ENCODE data around the gene SPATA31C1. TPM values are rescaled to one million over a fixed set of nuclear protein-coding genes. Genes with fewer than 3 reads are reported as not detected.

The SPATA31C1 gene
- total RNA-seq, 4 donors from 2014 or later: not detected

DNA sequence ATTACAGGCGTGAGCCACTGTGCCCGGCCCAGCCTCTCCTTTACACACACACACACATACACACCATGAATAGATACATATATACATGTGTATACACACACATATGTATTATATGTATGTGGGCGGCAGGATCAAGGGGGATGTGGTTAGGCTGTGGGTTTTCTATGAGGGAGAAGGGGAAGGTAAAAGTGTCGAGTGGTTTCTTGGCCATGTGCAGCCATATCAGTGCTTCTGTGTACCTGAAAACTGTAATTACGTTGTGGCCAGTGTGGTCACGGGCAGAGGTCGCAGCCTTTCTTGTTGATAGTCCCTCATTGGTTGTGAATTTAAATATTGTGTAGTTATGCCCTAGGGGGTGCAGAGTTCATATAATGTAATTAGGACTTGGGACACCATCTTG lies 40.1 kb downstream of the SPATA31C1 start:
- Histone ChIP-seq H3K27me3 (no peaks in the 10 kb centered on the region), H3K36me3 (no peaks in the 10 kb centered on the region), H3K27ac (no peak overlapping the region), H3K9me3 (no peaks in the 10 kb centered on the region), H3K4me3 (no peak overlapping the region), H3K4me1 (peaks cover 0 to 5% (median 0%) of the 10 kb centered on the region in 4 donors)
- DNase-seq: no peak
- TF ChIP-seq POLR2A (IDR thresholded peaks at IDR 0.05): no peak
- TF ChIP-seq, protein P1, sequence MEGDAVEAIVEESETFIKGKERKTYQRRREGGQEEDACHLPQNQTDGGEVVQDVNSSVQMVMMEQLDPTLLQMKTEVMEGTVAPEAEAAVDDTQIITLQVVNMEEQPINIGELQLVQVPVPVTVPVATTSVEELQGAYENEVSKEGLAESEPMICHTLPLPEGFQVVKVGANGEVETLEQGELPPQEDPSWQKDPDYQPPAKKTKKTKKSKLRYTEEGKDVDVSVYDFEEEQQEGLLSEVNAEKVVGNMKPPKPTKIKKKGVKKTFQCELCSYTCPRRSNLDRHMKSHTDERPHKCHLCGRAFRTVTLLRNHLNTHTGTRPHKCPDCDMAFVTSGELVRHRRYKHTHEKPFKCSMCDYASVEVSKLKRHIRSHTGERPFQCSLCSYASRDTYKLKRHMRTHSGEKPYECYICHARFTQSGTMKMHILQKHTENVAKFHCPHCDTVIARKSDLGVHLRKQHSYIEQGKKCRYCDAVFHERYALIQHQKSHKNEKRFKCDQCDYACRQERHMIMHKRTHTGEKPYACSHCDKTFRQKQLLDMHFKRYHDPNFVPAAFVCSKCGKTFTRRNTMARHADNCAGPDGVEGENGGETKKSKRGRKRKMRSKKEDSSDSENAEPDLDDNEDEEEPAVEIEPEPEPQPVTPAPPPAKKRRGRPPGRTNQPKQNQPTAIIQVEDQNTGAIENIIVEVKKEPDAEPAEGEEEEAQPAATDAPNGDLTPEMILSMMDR (IDR thresholded peaks at IDR 0.05): no peak

DNA sequence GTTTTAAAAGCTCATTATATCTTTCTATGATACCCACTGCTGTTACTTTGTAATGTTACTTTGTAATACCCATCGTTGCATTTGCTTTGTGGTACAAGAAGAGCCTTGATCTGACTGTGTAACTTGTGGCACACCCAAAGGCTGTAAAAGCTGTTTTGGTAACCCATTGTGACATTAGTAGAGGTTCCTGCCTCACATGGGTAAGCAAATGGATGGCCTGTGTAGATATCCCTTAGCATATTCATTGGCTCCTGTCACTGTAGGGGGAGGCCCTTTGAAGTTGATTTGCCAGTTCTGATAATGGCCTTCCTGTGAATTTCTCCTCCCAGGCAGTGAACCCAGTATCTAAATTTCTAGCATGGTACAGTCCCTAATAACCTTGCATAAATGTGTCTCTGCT lies 40.8 kb downstream of the SPATA31C1 start:
- no peaks in the 10 kb centered on the region for H3K36me3 ChIP-seq
- H3K4me1 ChIP-seq: peaks cover 0 to 5% (median 0%) of the 10 kb centered on the region in 4 donors
- no peak for DNase-seq
- peaks cover 0 to 3% (median 0%) of the 10 kb centered on the region in 4 donors for H3K9me3 ChIP-seq
- TF ChIP-seq POLR2A (IDR thresholded peaks at IDR 0.05): no peak
- TF ChIP-seq, protein P1 (IDR thresholded peaks at IDR 0.05): no peak
- no peak overlapping the region for H3K27ac ChIP-seq
- no peak overlapping the region for H3K4me3 ChIP-seq
- no peaks in the 10 kb centered on the region for H3K27me3 ChIP-seq

DNA sequence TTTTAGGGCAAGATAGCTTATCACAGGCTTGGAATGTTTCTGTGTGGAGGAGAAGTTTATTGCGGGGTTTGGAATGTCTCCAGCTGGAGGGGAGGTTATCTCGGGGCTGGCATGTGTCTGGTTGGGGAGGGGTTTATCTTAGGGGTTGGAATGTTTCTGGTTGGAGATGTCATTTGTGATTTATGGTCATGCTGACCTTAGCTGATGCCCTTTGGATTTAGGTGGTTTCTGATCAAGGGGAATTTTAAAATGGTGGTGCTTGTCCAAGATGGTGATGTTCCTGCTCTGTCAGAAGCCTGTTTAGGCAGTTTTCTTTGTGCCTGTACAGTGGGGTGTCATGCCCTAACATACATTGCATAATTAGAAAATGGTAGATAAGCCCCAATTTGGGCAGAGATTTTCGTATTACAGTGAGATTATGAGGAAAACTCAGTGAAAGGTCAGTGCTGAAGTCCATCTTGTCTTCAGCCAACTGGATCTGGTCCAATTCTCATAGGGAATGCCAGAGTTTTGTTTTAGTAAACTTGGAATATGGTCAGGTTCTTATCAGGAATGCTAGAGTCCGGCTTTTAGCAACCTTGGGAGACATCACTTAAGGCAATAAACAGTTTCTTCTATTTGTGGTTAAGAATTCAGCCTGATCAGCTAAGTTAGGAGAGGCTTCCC lies 42.3 kb downstream of the SPATA31C1 start:
- H3K9me3 ChIP-seq: peaks cover 0 to 3% (median 0%) of the 10 kb centered on the region in 4 donors
- H3K4me3 ChIP-seq: no peak overlapping the region
- no peak for TF ChIP-seq POLR2A (IDR thresholded peaks at IDR 0.05)
- TF ChIP-seq, protein P1 (IDR thresholded peaks at IDR 0.05): no peak
- no peaks in the 10 kb centered on the region for H3K36me3 ChIP-seq
- no peaks in the 10 kb centered on the region for H3K27me3 ChIP-seq
- DNase-seq: peak in 1 of 3 donors; percentile 57
- peak overlapping the region in 2 of 4 donors; percentile 16 to 72 for H3K27ac ChIP-seq
- peaks cover 0 to 5% (median 0%) of the 10 kb centered on the region in 4 donors for H3K4me1 ChIP-seq

DNA sequence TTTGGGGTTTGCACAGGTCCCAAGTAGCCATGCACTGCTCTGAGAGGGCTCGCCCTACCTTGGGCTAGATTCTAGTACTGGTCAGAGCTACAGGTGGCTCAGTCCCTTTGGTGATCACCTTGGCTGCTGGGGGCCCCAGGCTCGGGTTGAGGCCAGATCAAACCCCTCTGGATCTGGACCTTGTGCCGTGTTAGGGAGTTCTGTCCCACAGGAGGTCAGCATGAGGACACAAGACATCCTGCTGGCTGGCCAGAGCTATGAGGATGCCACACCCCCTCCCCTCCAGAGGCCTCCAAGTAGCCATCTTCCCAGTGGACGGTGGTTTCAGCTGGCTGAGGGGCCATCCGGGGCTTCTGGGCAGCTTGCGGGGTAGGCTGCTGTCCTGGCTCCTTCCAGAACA lies 46.0 kb downstream of the SPATA31C1 start:
- no peaks in the 10 kb centered on the region for H3K27me3 ChIP-seq
- TF ChIP-seq POLR2A (IDR thresholded peaks at IDR 0.05): no peak
- TF ChIP-seq, protein P1 (IDR thresholded peaks at IDR 0.05): no peak
- peaks cover 0 to 5% (median 0%) of the 10 kb centered on the region in 4 donors for H3K4me1 ChIP-seq
- H3K4me3 ChIP-seq: no peak overlapping the region
- H3K36me3 ChIP-seq: peaks cover 0 to 18% (median 0%) of the 10 kb centered on the region in 3 donors
- peaks cover 0 to 3% (median 0%) of the 10 kb centered on the region in 4 donors for H3K9me3 ChIP-seq
- H3K27ac ChIP-seq: no peak overlapping the region
- DNase-seq: no peak

DNA sequence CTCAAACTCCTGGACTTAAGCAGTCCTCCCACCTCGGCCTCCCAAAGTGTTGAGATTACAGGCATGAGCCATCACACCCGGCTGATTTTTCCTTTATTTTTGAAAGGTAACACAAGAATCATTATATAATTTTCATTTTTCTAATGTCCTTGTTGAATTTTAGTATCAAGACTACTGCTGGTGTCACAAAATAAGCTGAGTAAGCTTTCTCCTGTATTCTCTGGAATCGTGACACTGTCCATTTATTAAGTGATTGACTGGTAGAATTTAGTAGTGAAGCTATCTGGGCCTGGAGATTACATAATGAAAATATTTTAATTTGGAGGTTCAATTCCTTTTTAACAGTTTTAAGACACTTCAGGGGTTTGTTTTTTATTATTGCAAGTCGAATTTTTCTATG lies 47.1 kb downstream of the SPATA31C1 start:
- no peak overlapping the region for H3K4me3 ChIP-seq
- no peak for DNase-seq
- TF ChIP-seq, protein P1 (IDR thresholded peaks at IDR 0.05): no peak
- H3K27ac ChIP-seq: no peak overlapping the region
- peaks cover 0 to 22% (median 0%) of the 10 kb centered on the region in 3 donors for H3K36me3 ChIP-seq
- peaks cover 0 to 3% (median 0%) of the 10 kb centered on the region in 4 donors for H3K9me3 ChIP-seq
- no peaks in the 10 kb centered on the region for H3K27me3 ChIP-seq
- H3K4me1 ChIP-seq: peaks cover 0 to 5% (median 0%) of the 10 kb centered on the region in 4 donors
